Right renal pelvis (tissue), 4 donors: ENCODE results near the gene HLA-DOA. TPM values are rescaled to one million over a fixed set of nuclear protein-coding genes. Genes with fewer than 3 reads are reported as not detected.

Experiments used
- DNase-seq, 4 donors: peaks; one replicate each; pipeline ENCODE4 v3.0.0-alpha.2; 2013; ENCODE audit warnings: low read depth in 4 of 4, low spot score in 3 of 4, missing footprints in 1 of 4
- polyA plus RNA-seq, 4 donors: library from polyadenylated mRNA; unstranded; fragments of 120-200 nt; gene quantifications; one replicate each; pipeline ENCODE4 v1.2.1, GENCODE V29; 2013; ENCODE audit not compliant: insufficient read length in 4 of 4

HLA-DOA gene
- 1 to 10 TPM; 4.7 to 5.8 (median 5.1) TPM for polyA plus RNA-seq

- DNase-seq: no peak
Measured at GRCh38 chr6:33008944-33009861, at the start of gene HLA-DOA. Gene HLA-DOA (minus strand): TSS chr6:33009591.

GRCh38 chr6:33057222-33058150 is 48.1 kb upstream of the HLA-DOA start:
- DNase-seq: no peak

GRCh38 chr6:33053230-33053629 is 43.8 kb upstream of the HLA-DOA start:
- no peak for DNase-seq

- no peak for DNase-seq
Measured at GRCh38 chr6:33052627-33053026, 43.2 kb upstream of the HLA-DOA start.

- DNase-seq: no peak
Measured at GRCh38 chr6:33050014-33050810, 40.8 kb upstream of the HLA-DOA start.

GRCh38 chr6:33049323-33050013 is 40.1 kb upstream of the HLA-DOA start:
- DNase-seq: no peak

GRCh38 chr6:33040157-33040556 is 30.8 kb upstream of the HLA-DOA start:
- no peak for DNase-seq

GRCh38 chr6:33036535-33036934 is 27.1 kb upstream of the HLA-DOA start:
- DNase-seq: no peak

- no peak for DNase-seq
Measured at GRCh38 chr6:33034554-33034953, 25.2 kb upstream of the HLA-DOA start.

- DNase-seq: no peak
Measured at GRCh38 chr6:33030245-33030644, 20.9 kb upstream of the HLA-DOA start.

- DNase-seq: no peak
Measured at GRCh38 chr6:33029328-33030184, 20.2 kb upstream of the HLA-DOA start.

- DNase-seq: no peak
Measured at GRCh38 chr6:33028220-33028849, 18.9 kb upstream of the HLA-DOA start.

GRCh38 chr6:33024521-33024920 is 15.1 kb upstream of the HLA-DOA start:
- no peak for DNase-seq

- DNase-seq: no peak
Measured at GRCh38 chr6:33023536-33023935, 14.1 kb upstream of the HLA-DOA start.

GRCh38 chr6:33021917-33022316 is 12.5 kb upstream of the HLA-DOA start:
- DNase-seq: no peak

- DNase-seq: no peak
Measured at GRCh38 chr6:33019372-33019771, 10.0 kb upstream of the HLA-DOA start.

- DNase-seq: no peak
Measured at GRCh38 chr6:33018904-33019303, 9.5 kb upstream of the HLA-DOA start.

GRCh38 chr6:33018418-33018817 is 9.0 kb upstream of the HLA-DOA start:
- no peak for DNase-seq
